ENCODE results near the gene UBR2. TPM values are rescaled to one million over a fixed set of nuclear protein-coding genes. Genes with fewer than 3 reads are reported as not detected.

UBR2 gene
- total and polyA plus RNA-seq, 9 of the 15 experiments (the other 6 are each of a cell fraction or from before 2014, with no cell fraction given): 9.1 to 38.9 (median 23.4) TPM

- no peak for TF ChIP-seq SNAPC5 (CRISPR knock-in tag; IDR thresholded peaks at IDR 0.05)
- no peak for TF ChIP-seq POLR2H (tag; IDR thresholded peaks at IDR 0.05; ENCODE audit: low read depth)
- no peak for TF ChIP-seq ZNF324 (CRISPR knock-in tag; IDR thresholded peaks at IDR 0.05)
- TF ChIP-seq FOXK1 (CRISPR knock-in tag; IDR thresholded peaks at IDR 0.05; ENCODE audit: borderline replicate concordance): no peak
Measured at GRCh38 chr6:42722497-42722896, 158.7 kb downstream of the UBR2 start, which contains the start of gene PRPH2 (continued).

- no peak for DNase-seq (ENCODE audit: extremely low read depth in 1 of 4, low spot score in 3 of 4)
- H3K79me2 ChIP-seq (ENCODE audit: control insufficient read depth, insufficient read depth, low read length): no peaks in the 10 kb centered on the region
- H3K4me2 ChIP-seq (ENCODE audit: insufficient read depth, low read length): no peak overlapping the region
- intact Hi-C loops (cut with micrococcal nuclease) (loop anchor here (2.0 to 10.0 kb wide), 4 partner anchors 152 to 460 kb away; partner anchors contain the start of gene RPL7L1), in situ Hi-C loops (cut with MboI) (no loop called here)
- peaks cover 6 to 8% of the 10 kb centered on the region in 2 experiments; a peak in 4 of 5 replicates for H3K4me1 ChIP-seq (replicated peaks in 1 of 2; ENCODE audit: control insufficient read depth in 2 of 2, insufficient read depth in 2 of 2, low read length in 2 of 2)
- POLR2A ChIA-PET: interaction anchor here (1.4 kb wide), 1 partner anchor 27 kb away, joined by 4 read pairs; no protein-coding TSS in a partner anchor
- H2AFZ ChIP-seq (ENCODE audit: low read depth, low read length): no peak overlapping the region
- H3K9me3 ChIP-seq (replicated peaks; ENCODE audit: control insufficient read depth, insufficient read depth, low read depth, low read length): no peaks in the 10 kb centered on the region
- CTCF ChIA-PET (ENCODE audit: low intra/inter-chr PET ratio): interaction anchor here (2.7 kb wide), 1 partner anchor 67 kb away, joined by 14 read pairs; no protein-coding TSS in a partner anchor
- peaks cover 6% of the 10 kb centered on the region for H3K9me1 ChIP-seq (ENCODE audit: control insufficient read depth, insufficient read depth, low read length)
- no peak overlapping the region for H3K9ac ChIP-seq (ENCODE audit: insufficient read depth in 1 of 2, low read depth in 2 of 2, low read length in 2 of 2)
- no peaks in the 10 kb centered on the region for H4K20me1 ChIP-seq (replicated peaks; ENCODE audit: control insufficient read depth, insufficient read depth, low read length)
- H3K4me3 ChIP-seq: no peak overlapping the region
- no peaks in the 10 kb centered on the region for H3K36me3 ChIP-seq (ENCODE audit: control insufficient read depth, insufficient read depth, low read length)
- H3K27ac ChIP-seq (ENCODE audit: extremely low read depth, low read depth, low read length): no peak overlapping the region
- no peak for ATAC-seq
- H3K27me3 ChIP-seq (ENCODE audit: control insufficient read depth in 2 of 2, insufficient read depth in 2 of 2, low read length in 2 of 2): peaks cover 18 to 25% of the 10 kb centered on the region in 2 experiments
- no peak for TF ChIP-seq ZNF318 (IDR thresholded peaks at IDR 0.05; ENCODE audit: borderline replicate concordance in 1 of 2, low read depth in 1 of 2)
- peak; percentile 88 for TF ChIP-seq MAFG (tag; conservative IDR thresholded peaks at IDR 0.05)
- no peak for TF ChIP-seq ZNF561 (CRISPR knock-in tag; conservative IDR thresholded peaks at IDR 0.05)
- TF ChIP-seq MAFK (IDR thresholded peaks at IDR 0.05; ENCODE audit: low read length): peak; percentile 31; the same call in 1 of the 2 replicates
- TF ChIP-seq ZNF316 (IDR thresholded peaks at IDR 0.05): peak; percentile 95
- peak; percentile 53 for TF ChIP-seq MAFF (IDR thresholded peaks at IDR 0.05; ENCODE audit: low read length)
- TF ChIP-seq C11orf30 (IDR thresholded peaks at IDR 0.05; ENCODE audit: low read depth): peak; percentile 89
- TF ChIP-seq ZFP36 (IDR thresholded peaks at IDR 0.05; ENCODE audit: low read depth, low read length, partially characterized antibody): peak; percentile 32
- TF ChIP-seq TEAD4 (IDR thresholded peaks at IDR 0.05; ENCODE audit: low read length): no peak
- TF ChIP-seq TEAD4 (CRISPR knock-in tag; IDR thresholded peaks at IDR 0.05; ENCODE audit: borderline replicate concordance): no peak
- FAIRE-seq: no peak
- BruUV-seq (replicated peaks): no TSS peak
Measured at GRCh38 chr6:42724825-42725224, 161.0 kb downstream of the UBR2 start.
